ENCODE results near the gene NANOS2.

DNA sequence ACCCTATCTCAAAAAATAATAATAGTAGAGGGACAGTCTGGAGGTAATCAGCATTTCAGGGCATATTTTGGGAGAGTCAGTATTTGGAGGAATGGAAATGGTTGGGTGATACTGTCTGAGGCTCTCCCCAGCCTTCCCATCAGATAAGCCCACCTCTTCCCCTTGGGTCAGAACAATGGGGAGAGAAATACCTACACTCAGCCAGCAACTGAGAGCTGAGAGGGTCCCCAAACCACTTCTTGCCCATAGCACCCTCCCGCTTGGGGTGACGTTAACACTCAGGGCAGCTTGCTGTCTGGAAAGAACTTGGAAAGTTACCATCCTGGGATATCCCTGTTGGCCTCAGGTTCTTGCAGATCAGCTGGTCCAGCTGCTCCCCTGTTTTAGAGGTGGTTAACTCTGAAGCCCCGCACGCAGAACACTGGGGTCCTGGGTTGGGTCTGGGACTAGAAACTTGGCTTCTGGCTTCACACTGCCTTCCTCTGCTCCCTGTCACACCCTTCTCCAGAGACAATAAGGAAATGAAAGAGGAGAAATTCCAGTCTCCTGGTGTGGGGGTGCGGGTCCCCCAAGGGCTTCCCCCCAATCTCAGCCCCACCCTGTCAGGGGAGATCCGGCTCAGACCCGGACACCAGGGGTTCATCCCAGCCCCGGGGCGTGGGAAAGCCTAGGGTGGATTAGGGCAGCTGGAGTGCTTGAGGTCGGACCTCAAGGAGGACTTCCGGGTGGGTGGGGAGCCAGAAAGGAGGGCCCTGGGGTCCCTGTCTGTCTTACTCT is 48.0 kb downstream of the NANOS2 start:
- TF ChIP-seq, protein P1, sequence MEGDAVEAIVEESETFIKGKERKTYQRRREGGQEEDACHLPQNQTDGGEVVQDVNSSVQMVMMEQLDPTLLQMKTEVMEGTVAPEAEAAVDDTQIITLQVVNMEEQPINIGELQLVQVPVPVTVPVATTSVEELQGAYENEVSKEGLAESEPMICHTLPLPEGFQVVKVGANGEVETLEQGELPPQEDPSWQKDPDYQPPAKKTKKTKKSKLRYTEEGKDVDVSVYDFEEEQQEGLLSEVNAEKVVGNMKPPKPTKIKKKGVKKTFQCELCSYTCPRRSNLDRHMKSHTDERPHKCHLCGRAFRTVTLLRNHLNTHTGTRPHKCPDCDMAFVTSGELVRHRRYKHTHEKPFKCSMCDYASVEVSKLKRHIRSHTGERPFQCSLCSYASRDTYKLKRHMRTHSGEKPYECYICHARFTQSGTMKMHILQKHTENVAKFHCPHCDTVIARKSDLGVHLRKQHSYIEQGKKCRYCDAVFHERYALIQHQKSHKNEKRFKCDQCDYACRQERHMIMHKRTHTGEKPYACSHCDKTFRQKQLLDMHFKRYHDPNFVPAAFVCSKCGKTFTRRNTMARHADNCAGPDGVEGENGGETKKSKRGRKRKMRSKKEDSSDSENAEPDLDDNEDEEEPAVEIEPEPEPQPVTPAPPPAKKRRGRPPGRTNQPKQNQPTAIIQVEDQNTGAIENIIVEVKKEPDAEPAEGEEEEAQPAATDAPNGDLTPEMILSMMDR (IDR thresholded peaks at IDR 0.05) = no peak
- no peak for TF ChIP-seq POLR2A (IDR thresholded peaks at IDR 0.05)

All from thyroid gland (tissue), 4 donors.